Karpas-422 (cell line): Measurements from ENCODE around the gene CADPS. TPM values are rescaled to one million over a fixed set of nuclear protein-coding genes. Genes with fewer than 3 reads are reported as not detected.

Source experiments
- DNase-seq: peaks from one replicate; pipeline ENCODE4 v3.0.0-alpha.2; 2015
- H2AFZ ChIP-seq: fragments of 200-600 bp; sonication (generic); 2 replicates; pipeline ENCODE4 v1.6.1; 2014; ENCODE audit warnings: antibody characterized with exemption, low read length, mixed read lengths
- H3K27ac ChIP-seq: fragments of 200-600 bp; sonication (generic); 2 replicates; pipeline ENCODE4 v1.5.1; 2014; ENCODE audit warnings: mild to moderate bottlenecking, low read length, moderate library complexity
- H3K27me3 ChIP-seq: fragments of 200-600 bp; sonication (generic); 2 replicates; pipeline ENCODE4 v1.6.1; 2014; ENCODE audit warnings: low read length, mixed read lengths
- H3K36me3 ChIP-seq: fragments of 200-600 bp; sonication (generic); 2 replicates; pipeline ENCODE4 v1.6.1; 2014; ENCODE audit warnings: low read length, mixed read lengths; ENCODE audit not compliant: insufficient read depth
- H3K4me1 ChIP-seq: fragments of 200-600 bp; sonication (generic); 2 replicates; pipeline ENCODE4 v1.6.1; 2014; ENCODE audit warnings: mild to moderate bottlenecking, low read length, mixed read lengths
- H3K4me2 ChIP-seq: fragments of 200-600 bp; sonication (generic); 2 replicates; pipeline ENCODE4 v1.6.1; 2014; ENCODE audit warnings: low read length, low read depth, mild to moderate bottlenecking; ENCODE audit not compliant: poor library complexity, severe bottlenecking
- H3K4me3 ChIP-seq: fragments of 200-600 bp; sonication (generic); 2 replicates; pipeline ENCODE4 v1.5.1; 2014; ENCODE audit warnings: mild to moderate bottlenecking, antibody characterized with exemption, low read length, mixed read lengths
- H3K79me2 ChIP-seq: fragments of 200-600 bp; sonication (generic); 2 replicates; pipeline ENCODE4 v1.6.1; 2014; ENCODE audit warnings: mild to moderate bottlenecking, low read length, mixed read lengths
- H3K9ac ChIP-seq: fragments of 200-600 bp; sonication (generic); 2 replicates; pipeline ENCODE4 v1.6.0; 2014; ENCODE audit warnings: low read length
- H3K9me2 ChIP-seq: fragments of 200-600 bp; sonication (generic), shearing (Covaris generic); replicated peaks from 2 replicates; pipeline ENCODE4 v1.6.0; 2014; ENCODE audit warnings: mild to moderate bottlenecking, low read length, moderate library complexity; ENCODE audit not compliant: insufficient read depth
- H3K9me3 ChIP-seq: fragments of 300-700, 200-600 bp; sonication (generic); 2 replicates; pipeline ENCODE4 v1.6.1; 2014; ENCODE audit warnings: low read length, mixed read lengths
- H4K20me1 ChIP-seq: fragments of 200-600 bp; sonication (generic); 2 replicates; pipeline ENCODE4 v1.6.1; 2014; ENCODE audit warnings: mild to moderate bottlenecking, antibody characterized with exemption, low read length, low read depth; ENCODE audit not compliant: insufficient read depth
- total RNA-seq: library from RNA; depleted of rRNA; stranded (reverse); fragments of >200 nt; shearing (Covaris generic); gene quantifications from 2 replicates; pipeline ENCODE4 v1.2.3, GENCODE V29; 2014; ENCODE audit warnings: low replicate concordance

Gene CADPS
- total RNA-seq, 1 experiment from 2014 or later, result 1.9 TPM

DNA sequence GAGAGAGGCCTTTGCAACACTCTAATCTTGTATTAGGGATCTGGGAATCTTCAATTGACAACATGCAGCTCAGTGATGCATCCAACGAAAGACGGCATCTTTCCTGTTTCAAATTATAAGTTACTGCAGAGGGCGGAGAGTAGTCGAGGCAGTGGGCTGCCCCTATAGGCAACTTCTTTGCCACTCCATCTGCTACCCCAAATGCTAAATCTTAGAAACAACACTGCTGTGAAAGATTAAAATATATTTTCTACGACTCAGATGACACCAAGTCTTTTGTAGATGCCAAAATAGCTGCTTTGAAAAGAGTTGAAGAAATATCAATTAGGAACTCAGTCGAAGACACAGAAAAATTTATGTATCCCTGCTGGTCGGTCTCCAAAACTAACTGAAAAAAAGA lies 340.9 kb downstream of the CADPS start:
- Histone ChIP-seq H3K79me2 (no peaks in the 10 kb centered on the region), H3K4me2 (no peak overlapping the region), H3K27ac (no peak overlapping the region), H3K4me1 (no peaks in the 10 kb centered on the region), H3K9me3 (no peaks in the 10 kb centered on the region), H3K9me2 (no peaks in the 10 kb centered on the region), H3K36me3 (no peaks in the 10 kb centered on the region), H3K4me3 (no peak overlapping the region), H3K27me3 (no peaks in the 10 kb centered on the region), H3K9ac (no peak overlapping the region), H2AFZ (no peak overlapping the region), H4K20me1 (no peaks in the 10 kb centered on the region)
- DNase-seq, result no peak

DNA sequence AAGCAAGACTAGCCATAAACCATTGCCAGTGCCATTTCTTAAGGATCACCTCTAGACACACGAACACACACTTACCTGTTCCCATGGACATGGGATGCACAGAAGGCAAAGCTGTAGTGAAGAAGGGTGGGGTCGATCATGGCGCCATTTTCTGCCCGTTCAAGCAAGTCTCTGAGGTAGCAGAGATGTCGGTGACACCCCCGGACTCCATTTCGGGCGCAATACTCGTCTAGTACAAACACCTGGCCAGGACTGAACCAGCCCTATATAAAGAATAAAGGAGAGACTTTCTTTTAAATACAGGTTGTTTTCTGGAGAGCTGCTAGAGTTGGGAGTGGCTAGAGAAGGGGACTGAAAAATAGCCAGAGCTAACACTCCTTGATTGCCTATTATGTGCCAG lies 342.4 kb downstream of the CADPS start:
- Histone ChIP-seq H3K9ac (no peak overlapping the region), H3K4me2 (no peak overlapping the region), H3K27me3 (no peaks in the 10 kb centered on the region), H4K20me1 (no peaks in the 10 kb centered on the region), H3K27ac (no peak overlapping the region), H3K9me3 (no peaks in the 10 kb centered on the region), H3K36me3 (no peaks in the 10 kb centered on the region), H2AFZ (no peak overlapping the region), H3K4me1 (no peaks in the 10 kb centered on the region), H3K79me2 (no peaks in the 10 kb centered on the region), H3K9me2 (no peaks in the 10 kb centered on the region), H3K4me3 (no peak overlapping the region)
- DNase-seq, result no peak

DNA sequence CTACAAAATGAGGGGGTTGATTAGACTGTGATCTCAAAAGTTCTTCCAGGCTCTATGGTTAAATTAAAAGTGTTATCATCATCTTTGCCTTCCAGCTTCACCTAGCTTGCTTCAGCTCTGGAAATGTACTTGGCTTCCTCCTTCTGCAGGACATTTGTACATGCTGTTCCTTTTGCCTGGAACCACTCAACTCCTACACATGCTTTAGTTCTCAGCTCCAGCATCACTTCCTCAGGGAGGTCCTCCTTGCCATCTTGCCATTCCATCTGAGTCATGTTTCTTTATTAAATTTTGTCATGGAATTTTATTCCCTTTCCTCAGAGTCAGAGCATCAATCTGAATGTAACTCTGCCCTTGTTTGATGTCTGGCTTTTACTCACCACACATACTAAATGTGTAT lies 343.2 kb downstream of the CADPS start:
- Histone ChIP-seq H2AFZ (no peak overlapping the region), H3K9me3 (no peaks in the 10 kb centered on the region), H3K27me3 (no peaks in the 10 kb centered on the region), H3K4me3 (no peak overlapping the region), H3K79me2 (no peaks in the 10 kb centered on the region), H3K4me1 (no peaks in the 10 kb centered on the region), H3K4me2 (no peak overlapping the region), H3K9me2 (no peaks in the 10 kb centered on the region), H4K20me1 (no peaks in the 10 kb centered on the region), H3K27ac (no peak overlapping the region), H3K9ac (no peak overlapping the region), H3K36me3 (no peaks in the 10 kb centered on the region)
- DNase-seq, result no peak

DNA sequence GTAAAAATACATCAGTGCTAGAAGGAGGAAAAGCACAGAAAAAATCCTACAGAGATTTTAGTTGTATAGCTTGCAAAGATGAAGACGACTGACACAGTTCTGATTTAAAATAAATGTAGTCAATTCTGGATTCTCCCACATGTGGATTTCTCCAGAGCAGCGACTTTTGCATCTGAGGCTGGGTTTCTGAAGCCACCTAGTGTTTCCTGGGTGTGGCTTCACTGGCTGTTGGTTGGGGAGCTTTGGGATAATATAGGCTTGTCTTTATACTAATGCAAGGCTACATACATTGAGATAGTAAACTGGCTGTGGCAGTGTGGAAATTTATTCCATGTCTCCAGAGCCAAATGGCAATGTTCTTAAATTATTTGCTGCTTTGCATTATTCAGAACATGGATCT lies 343.7 kb downstream of the CADPS start:
- Histone ChIP-seq H3K4me3 (no peak overlapping the region), H3K79me2 (no peaks in the 10 kb centered on the region), H3K9me2 (no peaks in the 10 kb centered on the region), H3K27me3 (no peaks in the 10 kb centered on the region), H3K9me3 (no peaks in the 10 kb centered on the region), H3K4me2 (no peak overlapping the region), H3K4me1 (no peaks in the 10 kb centered on the region), H4K20me1 (no peaks in the 10 kb centered on the region), H3K27ac (no peak overlapping the region), H3K9ac (no peak overlapping the region), H2AFZ (no peak overlapping the region), H3K36me3 (no peaks in the 10 kb centered on the region)
- no peak for DNase-seq

DNA sequence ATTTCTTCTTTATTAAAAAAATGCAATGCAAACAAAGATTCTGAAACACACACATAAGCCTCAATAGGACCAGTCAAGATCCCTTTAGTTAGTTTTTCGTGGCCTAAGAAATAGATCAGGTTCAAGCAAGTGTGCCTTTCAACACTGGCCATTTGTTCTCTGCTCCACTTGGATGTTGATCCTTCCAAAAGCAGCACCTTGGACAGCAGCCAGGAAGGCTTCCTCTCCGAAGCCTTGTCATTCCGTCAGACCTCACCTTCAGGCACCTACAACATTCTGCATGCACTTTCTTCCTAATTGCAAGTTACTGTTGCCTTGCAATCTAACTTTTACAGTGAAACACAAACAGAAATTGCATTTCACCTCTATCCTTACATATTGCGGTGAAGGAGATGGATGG lies 346.0 kb downstream of the CADPS start:
- Histone ChIP-seq H3K9me2 (no peaks in the 10 kb centered on the region), H3K9ac (no peak overlapping the region), H3K79me2 (no peaks in the 10 kb centered on the region), H2AFZ (no peak overlapping the region), H3K36me3 (no peaks in the 10 kb centered on the region), H3K9me3 (no peaks in the 10 kb centered on the region), H3K27me3 (no peaks in the 10 kb centered on the region), H4K20me1 (no peaks in the 10 kb centered on the region), H3K27ac (no peak overlapping the region), H3K4me1 (no peaks in the 10 kb centered on the region), H3K4me3 (no peak overlapping the region), H3K4me2 (no peak overlapping the region)
- peak; percentile 52 for DNase-seq

DNA sequence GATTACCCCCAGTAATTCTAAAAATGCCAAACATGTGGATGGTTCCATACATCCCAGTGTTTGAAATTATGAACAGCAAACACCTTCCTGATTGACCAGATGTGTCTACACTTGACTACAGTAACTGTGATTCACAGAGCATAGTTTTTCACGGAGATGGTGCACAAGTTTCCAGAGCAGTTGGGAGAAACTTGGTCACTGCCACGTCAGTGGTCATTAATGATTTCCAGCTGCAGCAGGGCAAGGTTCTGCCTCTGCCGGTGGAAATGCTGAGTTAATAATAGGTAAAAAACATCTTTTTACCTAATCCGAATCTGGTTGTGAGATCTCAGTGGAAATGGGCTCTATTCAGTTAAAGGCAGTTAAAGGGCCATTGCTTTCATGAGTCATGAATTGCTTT lies 347.7 kb downstream of the CADPS start:
- Histone ChIP-seq H3K4me2 (no peak overlapping the region), H3K4me1 (no peaks in the 10 kb centered on the region), H4K20me1 (no peaks in the 10 kb centered on the region), H3K9me3 (no peaks in the 10 kb centered on the region), H3K36me3 (no peaks in the 10 kb centered on the region), H3K4me3 (no peak overlapping the region), H3K79me2 (no peaks in the 10 kb centered on the region), H3K27ac (no peak overlapping the region), H3K9me2 (no peaks in the 10 kb centered on the region), H3K9ac (no peak overlapping the region), H3K27me3 (no peaks in the 10 kb centered on the region), H2AFZ (no peak overlapping the region)
- DNase-seq, result no peak

DNA sequence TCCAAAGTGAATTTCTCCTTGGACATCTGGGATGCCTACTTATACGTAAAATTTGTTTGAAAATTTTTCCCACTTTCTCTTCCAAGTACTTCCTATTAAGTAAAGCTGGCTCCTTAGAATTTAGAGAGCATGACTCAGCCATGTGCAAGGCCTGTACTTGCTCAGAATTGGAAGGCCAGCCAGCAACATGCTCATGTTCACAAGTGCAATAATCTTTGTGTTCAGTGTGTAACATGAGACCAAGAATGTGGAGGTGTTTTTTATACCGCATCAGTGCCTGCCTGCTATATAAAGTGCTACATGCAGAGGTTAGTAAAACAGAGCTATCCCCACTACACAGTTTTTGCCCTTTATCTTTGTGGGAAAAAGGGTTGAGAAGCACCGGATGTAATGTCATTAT lies 349.9 kb downstream of the CADPS start:
- no peaks in the 10 kb centered on the region for H3K36me3 ChIP-seq
- no peaks in the 10 kb centered on the region for H3K27me3 ChIP-seq
- H4K20me1 ChIP-seq, result no peaks in the 10 kb centered on the region
- no peak overlapping the region for H3K4me2 ChIP-seq
- no peak for DNase-seq
- no peak overlapping the region for H2AFZ ChIP-seq
- H3K9me2 ChIP-seq, result no peaks in the 10 kb centered on the region
- no peaks in the 10 kb centered on the region for H3K9me3 ChIP-seq
- H3K27ac ChIP-seq, result no peak overlapping the region
- H3K4me3 ChIP-seq, result no peak overlapping the region
- H3K9ac ChIP-seq, result no peak overlapping the region
- no peaks in the 10 kb centered on the region for H3K4me1 ChIP-seq
- H3K79me2 ChIP-seq, result no peaks in the 10 kb centered on the region

DNA sequence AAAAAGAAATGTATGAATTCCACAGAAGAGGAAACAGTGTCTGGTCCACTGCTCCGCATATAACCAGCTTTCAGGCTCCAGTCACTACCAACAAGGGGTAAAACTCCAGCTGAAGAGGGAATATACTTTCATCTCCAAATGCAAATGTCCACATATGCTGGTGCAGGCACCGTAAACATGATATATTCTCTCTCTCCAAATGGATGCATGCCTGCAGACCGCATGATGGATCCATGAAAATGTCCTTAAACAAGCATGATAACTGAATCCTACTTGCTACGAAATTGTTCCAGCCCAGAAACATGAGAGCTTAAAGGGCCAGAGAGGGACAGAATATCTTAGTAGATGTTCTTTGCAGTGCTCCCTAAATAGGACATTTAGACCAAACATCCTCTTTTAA lies 351.5 kb downstream of the CADPS start:
- Histone ChIP-seq H3K4me3 (no peak overlapping the region), H2AFZ (no peak overlapping the region), H4K20me1 (no peaks in the 10 kb centered on the region), H3K27me3 (no peaks in the 10 kb centered on the region), H3K9me2 (no peaks in the 10 kb centered on the region), H3K27ac (no peak overlapping the region), H3K4me2 (no peak overlapping the region), H3K9me3 (no peaks in the 10 kb centered on the region), H3K4me1 (no peaks in the 10 kb centered on the region), H3K9ac (no peak overlapping the region), H3K36me3 (no peaks in the 10 kb centered on the region), H3K79me2 (no peaks in the 10 kb centered on the region)
- DNase-seq, result no peak

DNA sequence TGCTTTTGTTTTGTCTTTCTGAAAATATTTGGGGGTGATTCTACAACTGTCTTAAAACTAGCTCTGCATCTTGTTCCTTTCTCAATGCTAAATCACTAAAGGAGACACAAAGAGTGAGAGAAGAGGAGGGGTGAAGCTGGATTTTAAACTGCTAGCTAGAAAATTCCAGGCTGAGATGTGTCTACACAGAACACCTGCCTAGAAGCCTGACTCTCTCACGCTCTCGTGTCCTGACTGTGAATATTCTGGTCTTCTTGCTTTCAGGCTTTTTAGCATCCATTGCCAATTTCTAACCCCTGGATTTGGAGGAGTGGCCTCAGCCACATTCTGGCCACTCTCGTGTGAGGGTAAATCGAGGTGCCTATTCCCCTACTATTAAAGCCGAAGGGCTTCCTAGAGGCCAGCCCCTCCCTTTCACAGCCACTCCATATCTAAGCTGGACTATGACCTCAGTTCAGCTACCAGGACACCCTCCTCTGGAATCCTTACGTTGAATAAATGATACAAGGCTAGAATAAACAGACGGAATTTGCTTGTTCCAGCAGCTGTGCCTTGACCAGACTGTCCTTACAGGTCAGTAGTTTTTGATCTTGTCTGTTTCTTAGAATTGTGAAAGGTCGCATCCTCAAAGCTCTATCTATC lies 353.6 kb downstream of the CADPS start:
- Histone ChIP-seq H3K4me1 (no peaks in the 10 kb centered on the region), H3K9ac (no peak overlapping the region), H2AFZ (no peak overlapping the region), H3K9me3 (no peaks in the 10 kb centered on the region), H4K20me1 (no peaks in the 10 kb centered on the region), H3K4me2 (no peak overlapping the region), H3K9me2 (no peaks in the 10 kb centered on the region), H3K27ac (no peak overlapping the region), H3K36me3 (no peaks in the 10 kb centered on the region), H3K4me3 (no peak overlapping the region), H3K27me3 (no peaks in the 10 kb centered on the region), H3K79me2 (no peaks in the 10 kb centered on the region)
- DNase-seq, result no peak
